IPS DF 6.9 (cell line): Measurements from ENCODE around the gene PRKN.
A peak's percentile ranks its signal among the peaks of the same experiment; 100 is the strongest.

Source experiments
- DNase-seq: peaks from one replicate; pipeline ENCODE4 v3.0.0-alpha.2; 2013; ENCODE audit warnings: low read depth, low spot score
- H3K27ac ChIP-seq: one replicate; pipeline ENCODE4 v1.5.1; 2013; ENCODE audit warnings: low read length, control low read depth
- H3K27me3 ChIP-seq: 2 replicates; pipeline ENCODE4 v1.6.1; 2013; ENCODE audit warnings: mild to moderate bottlenecking, low read length; ENCODE audit not compliant: control insufficient read depth, insufficient read depth
- H3K36me3 ChIP-seq: 2 replicates; pipeline ENCODE4 v1.6.1; 2013; ENCODE audit warnings: low read length; ENCODE audit not compliant: control insufficient read depth, insufficient read depth
- H3K4me1 ChIP-seq: 2 replicates; pipeline ENCODE4 v1.6.1; 2013; ENCODE audit warnings: low read length; ENCODE audit not compliant: control insufficient read depth, insufficient read depth
- H3K4me3 ChIP-seq: 2 replicates; pipeline ENCODE4 v1.5.1; 2013; ENCODE audit warnings: mild to moderate bottlenecking, low read length
- H3K9me3 ChIP-seq: 2 replicates; pipeline ENCODE4 v1.6.1; 2013; ENCODE audit warnings: low read length, inconsistent platforms; ENCODE audit not compliant: control insufficient read depth, insufficient read depth
- WGBS: extraction: QIAGEN DNeasy Blood & Tissue Kit; methylation state at CpG from one replicate; pipeline ENCODE4 v1.1.7; 2013; ENCODE audit warnings: mixed read lengths, missing lambda C conversion rate; ENCODE audit not compliant: insufficient read length, insufficient coverage; 5-methylcytosine and 5-hydroxymethylcytosine counted together

The PRKN gene

DNA sequence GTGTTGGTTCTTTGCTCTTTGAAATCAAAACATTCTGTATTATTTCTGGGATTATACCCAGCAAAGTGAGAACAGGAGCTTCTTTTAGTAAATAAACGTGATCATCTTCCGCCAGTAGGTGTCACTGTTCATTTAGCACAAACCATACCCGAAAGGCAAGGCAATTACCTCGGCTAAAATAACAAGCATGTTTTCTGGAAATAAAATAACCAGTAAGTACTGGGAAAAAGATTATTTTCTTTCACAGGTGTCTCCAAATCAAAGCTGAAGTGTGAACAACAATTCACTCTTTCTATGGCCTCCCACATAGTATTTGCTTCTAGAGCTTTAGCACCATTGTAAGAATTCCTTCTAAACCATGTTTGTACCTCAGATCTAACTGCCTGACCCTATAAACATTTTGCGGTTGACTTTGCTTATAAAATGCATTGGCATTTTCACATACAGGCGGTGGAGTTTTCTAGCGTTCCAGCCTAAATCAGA lies 1309.1 kb downstream of the PRKN start:
- H3K4me3 ChIP-seq: no peak overlapping the region
- H3K9me3 ChIP-seq: no peaks in the 10 kb centered on the region
- H3K4me1 ChIP-seq: 0 out of 2 replicates have a peak, but pooled peaks cover 3% of the 10 kb centered on the region
- H3K36me3 ChIP-seq: no peaks in the 10 kb centered on the region; the same call in 1 of the 2 replicates
- H3K27ac ChIP-seq: no peak overlapping the region
- DNase-seq: peak; percentile 48
- no peaks in the 10 kb centered on the region for H3K27me3 ChIP-seq
- no CpG with 5 or more reads among the region's 7 CpGs for WGBS

DNA sequence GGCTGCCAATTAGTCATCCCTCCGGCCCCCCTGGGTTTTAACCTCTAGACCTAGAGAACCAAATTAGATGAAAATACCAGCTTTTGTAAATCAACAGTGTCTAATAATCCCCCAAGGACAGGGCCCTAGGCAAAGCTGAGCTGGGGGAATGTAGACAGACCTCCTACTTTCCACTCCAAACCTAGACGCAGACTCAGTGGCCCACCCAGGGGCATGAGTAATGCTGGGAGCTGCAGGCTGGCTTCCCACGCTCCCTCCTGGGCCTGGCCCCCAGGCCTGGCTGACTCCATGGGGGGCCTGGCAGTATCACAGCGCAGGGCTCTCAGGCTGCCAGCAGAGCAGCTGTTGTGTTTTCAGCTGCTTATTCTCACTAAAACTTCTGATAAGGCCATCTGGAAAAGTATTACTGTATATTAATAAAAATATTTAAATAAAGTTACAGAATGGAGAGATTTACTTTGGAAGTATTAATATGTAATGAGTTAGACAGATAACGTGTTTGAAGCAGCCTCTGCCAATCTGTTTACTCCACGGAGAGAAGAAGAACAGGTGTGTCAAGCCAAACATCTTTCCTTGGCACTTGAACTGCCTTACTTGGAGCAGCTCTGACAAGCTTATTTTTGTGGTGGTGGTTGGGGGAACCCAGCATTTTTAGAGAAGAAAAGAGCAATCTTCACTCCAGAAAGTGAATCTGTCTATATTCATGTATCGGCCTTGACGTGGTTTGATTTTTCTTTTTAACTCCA lies 1309.7 kb downstream of the PRKN start:
- Histone ChIP-seq H3K27ac (no peak overlapping the region), H3K27me3 (no peaks in the 10 kb centered on the region), H3K9me3 (no peaks in the 10 kb centered on the region), H3K4me1 (0 out of 2 replicates have a peak, but pooled peaks cover 3% of the 10 kb centered on the region), H3K36me3 (no peaks in the 10 kb centered on the region; the same call in 1 of the 2 replicates), H3K4me3 (no peak overlapping the region)
- no CpG with 5 or more reads among the region's 8 CpGs for WGBS
- no peak for DNase-seq

DNA sequence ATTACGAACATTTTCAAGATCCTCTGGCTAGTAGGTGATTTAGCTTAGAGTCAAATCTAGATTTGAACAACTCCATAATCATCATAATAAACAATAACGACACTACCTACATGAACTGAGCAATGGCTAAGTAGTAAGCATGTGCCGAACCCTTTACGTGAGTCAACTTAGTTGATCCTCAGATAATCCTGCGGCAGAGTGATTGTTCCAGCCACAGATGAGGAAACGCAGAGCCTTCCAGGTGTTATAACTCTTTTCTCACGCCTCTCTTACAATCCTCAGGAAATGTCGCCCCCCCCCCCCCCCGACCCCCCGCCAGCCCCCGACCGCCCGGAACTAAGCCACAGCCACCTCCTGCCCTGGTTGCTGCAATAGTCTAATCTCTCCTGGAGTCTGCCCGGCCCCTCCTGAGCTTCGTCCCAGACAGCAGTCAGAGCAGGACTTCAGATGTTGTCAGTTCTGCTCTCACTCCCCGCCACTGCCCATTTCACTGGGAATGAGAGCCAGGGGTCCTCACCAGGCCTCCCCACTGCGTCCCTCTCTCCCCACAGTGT lies 1312.2 kb downstream of the PRKN start:
- no CpG with 5 or more reads among the region's 17 CpGs for WGBS
- H3K4me1 ChIP-seq: 0 out of 2 replicates have a peak, but pooled peaks cover 3% of the 10 kb centered on the region
- H3K36me3 ChIP-seq: no peaks in the 10 kb centered on the region; the same call in 1 of the 2 replicates
- H3K9me3 ChIP-seq: no peaks in the 10 kb centered on the region
- no peak overlapping the region for H3K27ac ChIP-seq
- no peak for DNase-seq
- no peak overlapping the region for H3K4me3 ChIP-seq
- H3K27me3 ChIP-seq: no peaks in the 10 kb centered on the region

DNA sequence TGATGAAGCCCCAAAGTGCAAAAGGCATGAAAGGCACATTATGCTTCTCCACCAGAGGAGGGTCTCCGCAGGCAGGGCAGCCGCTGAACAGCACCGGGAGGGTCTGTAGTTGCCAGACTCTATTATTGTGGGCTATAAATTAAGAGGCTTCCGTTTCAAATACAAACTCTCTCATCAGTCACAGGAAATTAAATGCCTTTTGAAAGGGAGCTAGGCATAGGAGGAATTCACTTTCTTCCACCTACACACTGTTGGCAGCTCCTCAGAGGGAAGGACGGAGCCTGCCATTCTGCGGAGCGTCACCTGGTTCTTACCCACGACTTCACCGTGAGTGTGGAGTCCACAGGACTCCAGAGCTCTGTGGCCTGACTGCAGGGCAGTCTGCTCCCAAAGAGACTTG lies 1312.9 kb downstream of the PRKN start:
- Histone ChIP-seq H3K36me3 (no peaks in the 10 kb centered on the region; the same call in 1 of the 2 replicates), H3K27ac (no peak overlapping the region), H3K27me3 (no peaks in the 10 kb centered on the region), H3K4me1 (0 out of 2 replicates have a peak, but pooled peaks cover 3% of the 10 kb centered on the region), H3K9me3 (no peaks in the 10 kb centered on the region), H3K4me3 (no peak overlapping the region)
- no peak for DNase-seq
- no CpG with 5 or more reads among the region's 9 CpGs for WGBS

DNA sequence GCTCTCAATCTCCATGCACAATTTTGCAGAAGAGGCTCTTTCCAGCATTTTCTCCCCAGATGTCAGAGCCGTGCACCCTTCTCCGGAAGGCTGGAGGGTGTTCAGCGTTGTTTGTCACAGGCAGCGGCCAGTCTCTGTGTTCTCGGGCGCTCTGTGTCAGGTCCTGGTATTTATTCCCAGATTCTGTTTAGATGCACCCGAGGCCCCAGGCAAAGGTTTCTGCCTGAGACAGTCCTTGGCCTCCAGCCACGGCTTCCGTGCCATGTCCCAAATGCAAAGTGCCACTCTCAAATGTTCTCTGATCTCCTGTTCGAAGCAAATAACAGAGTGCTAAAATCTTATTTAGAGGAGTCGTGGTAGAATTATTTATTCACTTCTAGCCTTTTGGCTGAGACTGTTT lies 1313.4 kb downstream of the PRKN start:
- DNase-seq: no peak
- no peaks in the 10 kb centered on the region for H3K9me3 ChIP-seq
- H3K4me3 ChIP-seq: no peak overlapping the region
- 0 out of 2 replicates have a peak, but pooled peaks cover 3% of the 10 kb centered on the region for H3K4me1 ChIP-seq
- WGBS: no CpG with 5 or more reads among the region's 11 CpGs
- H3K27ac ChIP-seq: no peak overlapping the region
- no peaks in the 10 kb centered on the region; the same call in 1 of the 2 replicates for H3K36me3 ChIP-seq
- H3K27me3 ChIP-seq: no peaks in the 10 kb centered on the region

DNA sequence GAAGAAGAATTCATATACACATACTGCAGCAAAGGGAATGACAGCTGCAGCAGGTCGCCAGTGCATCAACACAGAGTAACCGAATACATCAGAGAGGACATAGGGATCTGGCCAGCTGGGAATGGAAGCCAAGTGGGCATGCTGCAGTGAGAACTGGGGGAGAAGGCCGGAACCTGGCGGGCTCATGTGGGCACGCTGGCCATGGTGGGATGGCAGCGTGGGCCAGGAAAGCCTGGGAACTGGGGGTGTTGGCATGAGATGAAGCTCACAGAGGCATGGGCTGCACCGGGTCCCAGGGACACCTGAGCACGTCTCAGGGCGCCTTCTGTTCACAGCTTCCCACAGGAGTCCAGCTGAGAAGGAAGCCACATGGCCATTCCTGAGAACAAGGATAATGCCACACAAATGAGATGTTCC lies 1314.2 kb downstream of the PRKN start:
- H3K36me3 ChIP-seq: no peaks in the 10 kb centered on the region; the same call in 1 of the 2 replicates
- no peak overlapping the region for H3K4me3 ChIP-seq
- 0 out of 2 replicates have a peak, but pooled peaks cover 3% of the 10 kb centered on the region for H3K4me1 ChIP-seq
- no peak for DNase-seq
- WGBS: no CpG with 5 or more reads among the region's 9 CpGs
- H3K9me3 ChIP-seq: no peaks in the 10 kb centered on the region
- no peak overlapping the region for H3K27ac ChIP-seq
- H3K27me3 ChIP-seq: no peaks in the 10 kb centered on the region

DNA sequence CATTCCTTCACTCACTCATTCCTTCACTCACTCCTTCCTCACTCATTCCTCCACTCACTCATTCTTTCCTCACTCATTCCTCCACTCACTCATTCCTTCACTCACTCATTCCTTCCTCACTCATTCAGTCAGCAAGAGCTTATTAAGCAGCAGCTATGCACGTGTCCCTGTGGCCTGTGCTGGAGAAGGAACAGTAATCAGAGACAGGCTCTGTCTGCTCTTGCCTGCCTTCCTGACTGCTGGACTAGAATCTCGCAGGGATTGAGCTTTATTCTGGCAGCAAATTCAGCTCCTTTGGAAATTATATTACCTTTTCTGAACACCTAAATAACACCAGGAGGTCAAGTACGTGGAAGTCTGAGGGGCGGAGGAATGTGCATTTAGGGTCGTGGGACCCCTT lies 1314.8 kb downstream of the PRKN start:
- Histone ChIP-seq H3K4me1 (0 out of 2 replicates have a peak, but pooled peaks cover 3% of the 10 kb centered on the region), H3K27me3 (no peaks in the 10 kb centered on the region), H3K36me3 (no peaks in the 10 kb centered on the region; the same call in 1 of the 2 replicates), H3K9me3 (no peaks in the 10 kb centered on the region), H3K4me3 (no peak overlapping the region), H3K27ac (no peak overlapping the region)
- no CpG with 5 or more reads among the region's 5 CpGs for WGBS
- DNase-seq: no peak

DNA sequence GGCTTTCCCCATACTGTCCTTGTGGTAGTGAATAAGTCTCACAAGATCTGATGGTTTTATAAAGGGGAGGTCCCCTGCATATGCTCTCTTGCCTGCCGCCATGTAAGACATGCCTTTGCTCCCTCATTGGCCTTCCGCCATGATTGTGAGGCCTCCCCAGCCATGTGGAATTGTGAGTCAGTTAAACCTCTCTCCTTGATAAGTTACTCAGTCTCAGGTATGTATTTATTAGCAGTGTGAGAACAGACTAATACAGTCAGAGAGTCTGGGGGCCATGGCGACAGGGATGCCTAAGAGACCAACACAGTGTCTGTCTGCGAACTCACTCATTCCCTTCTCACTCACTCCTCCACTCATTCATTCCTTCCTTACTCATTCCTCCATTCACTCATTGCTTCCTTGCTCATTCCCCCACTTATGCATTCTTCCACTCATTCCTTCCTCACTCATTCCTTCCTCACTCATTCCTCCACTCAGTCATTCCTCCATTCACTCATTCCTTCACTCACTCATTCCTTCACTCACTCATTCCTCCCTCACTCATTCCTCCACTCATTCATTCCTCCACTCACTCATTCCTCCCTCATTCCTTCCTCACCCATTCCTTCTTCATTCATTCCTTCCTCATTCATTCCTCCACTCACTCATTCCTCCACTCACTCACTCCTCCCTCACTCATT lies 1316.2 kb downstream of the PRKN start:
- Histone ChIP-seq H3K9me3 (no peaks in the 10 kb centered on the region), H3K27me3 (no peaks in the 10 kb centered on the region), H3K4me3 (no peak overlapping the region), H3K4me1 (0 out of 2 replicates have a peak, but pooled peaks cover 3% of the 10 kb centered on the region), H3K27ac (no peak overlapping the region), H3K36me3 (no peaks in the 10 kb centered on the region)
- WGBS: no CpG with 5 or more reads among the region's 4 CpGs
- no peak for DNase-seq

DNA sequence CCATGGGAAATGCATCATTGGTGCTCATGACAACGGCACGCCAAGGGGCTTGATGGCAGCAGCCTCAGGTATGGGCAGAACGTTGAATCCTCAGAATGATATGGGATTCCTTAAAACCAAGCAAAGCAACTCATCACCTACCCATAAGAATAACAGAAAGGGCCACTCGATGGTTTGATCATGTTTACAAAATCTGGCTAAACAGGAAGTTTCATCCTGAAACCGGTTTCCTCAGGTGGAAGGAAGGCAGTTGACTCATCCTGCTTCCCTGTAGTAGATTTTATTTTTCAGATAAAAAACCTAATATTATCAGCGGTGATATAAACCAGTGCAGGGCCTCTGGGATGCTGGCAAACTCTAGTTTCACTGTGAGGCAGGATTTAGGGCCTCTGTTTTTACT lies 1316.8 kb downstream of the PRKN start:
- WGBS: no CpG with 5 or more reads among the region's 6 CpGs
- H3K9me3 ChIP-seq: no peaks in the 10 kb centered on the region

DNA sequence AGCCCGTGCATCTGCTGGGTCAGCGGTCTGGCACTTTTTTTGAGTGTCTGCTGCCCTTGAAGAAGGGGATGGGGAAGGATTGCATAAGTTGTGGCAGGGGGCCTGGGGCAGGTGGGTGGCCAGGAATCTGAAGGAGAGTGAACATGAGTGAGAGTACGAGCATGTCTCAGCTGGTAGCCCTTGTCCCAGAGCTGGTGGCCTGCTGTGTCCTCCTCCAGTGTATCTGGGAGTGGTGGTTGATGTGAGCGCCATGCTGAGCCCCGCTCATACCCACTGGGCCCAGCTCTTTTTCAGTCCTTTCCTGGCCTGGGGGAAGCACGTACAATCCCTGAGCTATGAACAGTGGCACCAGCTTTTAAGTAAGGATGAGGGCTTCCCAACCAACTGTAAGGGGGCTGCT lies 1317.5 kb downstream of the PRKN start:
- H3K36me3 ChIP-seq: no peaks in the 10 kb centered on the region
- no peak for DNase-seq
- no peaks in the 10 kb centered on the region for H3K4me1 ChIP-seq
- no peaks in the 10 kb centered on the region for H3K9me3 ChIP-seq
- no peak overlapping the region for H3K27ac ChIP-seq
- no peaks in the 10 kb centered on the region for H3K27me3 ChIP-seq
- H3K4me3 ChIP-seq: no peak overlapping the region
- no CpG with 5 or more reads among the region's 6 CpGs for WGBS

More for the DNA sequence above, 1316.8 kb downstream of the PRKN start:
- Histone ChIP-seq H3K27me3 (no peaks in the 10 kb centered on the region), H3K36me3 (no peaks in the 10 kb centered on the region), H3K27ac (no peak overlapping the region), H3K4me3 (no peak overlapping the region), H3K4me1 (0 out of 2 replicates have a peak, but pooled peaks cover 2% of the 10 kb centered on the region)
- DNase-seq: no peak
